PFSK-1 (cell line): Measurements from ENCODE around the gene RSPO3.

Experiments
- FOXP2 ChIP-seq: optimal IDR thresholded peaks from 2 replicates; pipeline ENCODE3; 2011; ENCODE audit warnings: borderline replicate concordance, control low read depth, inconsistent platforms; ENCODE audit not compliant: insufficient read depth; ENCODE audit errors: extremely low read length, extremely low read depth
- POLR2AphosphoS5 ChIP-seq: IDR thresholded peaks from 2 replicates; pipeline ENCODE4 v1.6.1; 2012; ENCODE audit warnings: low read depth, mild to moderate bottlenecking, control low read depth, low read length, moderate library complexity
- REST ChIP-seq, 2 experiments: IDR thresholded peaks; 2 replicates each; pipeline versions ENCODE4 v1.6.1 to v1.8.0; 2011 to 2012; ENCODE audit warnings: low read depth in 2 of 2, low read length in 2 of 2, control low read depth in 1 of 2, inconsistent platforms in 1 of 2, mild to moderate bottlenecking in 1 of 2, moderate library complexity in 1 of 2; ENCODE audit not compliant: insufficient read depth in 1 of 2
- SIN3A ChIP-seq: IDR thresholded peaks from 2 replicates; pipeline ENCODE4 v1.6.1; 2012; ENCODE audit warnings: mild to moderate bottlenecking, low read length, moderate library complexity, borderline replicate concordance; ENCODE audit not compliant: insufficient read depth
- TAF1 ChIP-seq: IDR thresholded peaks from 2 replicates; pipeline ENCODE4 v1.6.1; 2012; ENCODE audit warnings: low read length, control low read depth, borderline replicate concordance; ENCODE audit not compliant: insufficient read depth

The RSPO3 gene

GRCh38 chr6:127154509-127154908 is 36.0 kb downstream of the RSPO3 start:
- TF ChIP-seq REST (IDR thresholded peaks at IDR 0.05; ENCODE audit: insufficient read depth in 1 of 2, low read depth in 2 of 2, low read length in 2 of 2): no peak
- no peak for TF ChIP-seq POLR2AphosphoS5
- TF ChIP-seq SIN3A: no peak
- TF ChIP-seq TAF1: no peak
- TF ChIP-seq FOXP2: no peak

- no peak for TF ChIP-seq REST (IDR thresholded peaks at IDR 0.05; ENCODE audit: insufficient read depth in 1 of 2, low read depth in 2 of 2, low read length in 2 of 2)
- no peak for TF ChIP-seq TAF1
- TF ChIP-seq FOXP2: no peak
- TF ChIP-seq SIN3A: no peak
- no peak for TF ChIP-seq POLR2AphosphoS5
These were observed 42.0 kb downstream of the RSPO3 start for GRCh38 chr6:127160484-127160883.

- TF ChIP-seq SIN3A (no peak), REST (IDR thresholded peaks at IDR 0.05; ENCODE audit: insufficient read depth in 1 of 2, low read depth in 2 of 2, low read length in 2 of 2) (no peak)
These were observed 44.4 kb downstream of the RSPO3 start for GRCh38 chr6:127162836-127163235.

- TF ChIP-seq SIN3A (no peak), POLR2AphosphoS5 (no peak), TAF1 (no peak), FOXP2 (no peak), REST (IDR thresholded peaks at IDR 0.05; ENCODE audit: insufficient read depth in 1 of 2, low read depth in 2 of 2, low read length in 2 of 2) (no peak)
These were observed 45.6 kb downstream of the RSPO3 start for GRCh38 chr6:127164036-127164435.

GRCh38 chr6:127164565-127164964 is 46.1 kb downstream of the RSPO3 start:
- no peak for TF ChIP-seq FOXP2
- TF ChIP-seq REST (IDR thresholded peaks at IDR 0.05; ENCODE audit: insufficient read depth in 1 of 2, low read depth in 2 of 2, low read length in 2 of 2): no peak
- no peak for TF ChIP-seq TAF1
- no peak for TF ChIP-seq SIN3A
- no peak for TF ChIP-seq POLR2AphosphoS5
